ENCODE results near the gene CNBP.
A peak's percentile ranks its signal among the peaks of the same experiment; 100 is the strongest.
"Not testable (repeated sequence)": the region's sequence is repeated elsewhere in the genome, so short reads cannot be mapped to it uniquely, and the experiment has no call there.

CNBP gene

DNA sequence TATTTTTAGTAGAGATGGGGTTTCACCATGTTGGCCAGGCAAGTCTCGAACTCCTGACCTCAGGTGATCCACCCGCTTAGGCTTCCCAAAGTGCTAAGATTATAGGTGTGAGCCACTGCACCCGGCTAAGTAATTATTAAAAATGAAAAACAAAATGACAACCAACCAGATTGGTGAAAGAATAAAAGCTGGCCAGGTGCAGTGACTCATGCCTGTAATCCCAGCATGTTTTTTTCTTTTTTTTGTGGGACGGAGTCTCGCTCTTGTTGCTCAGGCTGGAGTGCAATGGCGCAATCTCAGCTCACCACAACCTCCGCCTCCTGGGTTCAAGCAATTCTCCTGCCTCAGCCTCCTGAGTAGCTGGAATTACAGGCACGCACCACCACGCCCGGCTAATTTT is 47.4 kb downstream of the CNBP start:
- not testable (repeated sequence) for H3K4me1 ChIP-seq (ENCODE audit: control insufficient read depth in 1 of 2, insufficient read depth in 2 of 2, low read length in 2 of 2); H3K4me3 ChIP-seq (ENCODE audit: low read depth in 1 of 2, low read length in 2 of 2); H3K27ac ChIP-seq (ENCODE audit: low read depth, low read length); H3K9ac ChIP-seq (ENCODE audit: low read depth in 1 of 2, low read length in 2 of 2); H3K9me3 ChIP-seq (ENCODE audit: control insufficient read depth in 1 of 2, low read length in 2 of 2); H3K27me3 ChIP-seq (ENCODE audit: control insufficient read depth in 1 of 2, insufficient read depth in 2 of 2, low read length in 2 of 2)
- peaks cover 28 to 63% of the 10 kb centered on the region in 2 donors for H3K36me3 ChIP-seq (ENCODE audit: control insufficient read depth in 1 of 2, insufficient read depth in 2 of 2, low read length in 2 of 2)

GRCh38 chr3:129132097-129132866 is 51.4 kb downstream of the CNBP start:
- H3K4me3 ChIP-seq (ENCODE audit: low read depth in 1 of 2, low read length in 2 of 2), result no peak overlapping the region
- no peaks in the 10 kb centered on the region for H3K4me1 ChIP-seq (ENCODE audit: control insufficient read depth in 1 of 2, insufficient read depth in 2 of 2, low read length in 2 of 2)
- H3K27me3 ChIP-seq (ENCODE audit: control insufficient read depth in 1 of 2, insufficient read depth in 2 of 2, low read length in 2 of 2), result no peaks in the 10 kb centered on the region
- no peaks in the 10 kb centered on the region for H3K9me3 ChIP-seq (ENCODE audit: control insufficient read depth in 1 of 2, low read length in 2 of 2)
- no peak overlapping the region for H3K9ac ChIP-seq (ENCODE audit: low read depth in 1 of 2, low read length in 2 of 2)
- no peak overlapping the region for H3K27ac ChIP-seq (ENCODE audit: low read depth, low read length)
- H3K36me3 ChIP-seq (ENCODE audit: control insufficient read depth in 1 of 2, insufficient read depth in 2 of 2, low read length in 2 of 2), result peaks cover 40 to 79% of the 10 kb centered on the region in 2 donors

DNA sequence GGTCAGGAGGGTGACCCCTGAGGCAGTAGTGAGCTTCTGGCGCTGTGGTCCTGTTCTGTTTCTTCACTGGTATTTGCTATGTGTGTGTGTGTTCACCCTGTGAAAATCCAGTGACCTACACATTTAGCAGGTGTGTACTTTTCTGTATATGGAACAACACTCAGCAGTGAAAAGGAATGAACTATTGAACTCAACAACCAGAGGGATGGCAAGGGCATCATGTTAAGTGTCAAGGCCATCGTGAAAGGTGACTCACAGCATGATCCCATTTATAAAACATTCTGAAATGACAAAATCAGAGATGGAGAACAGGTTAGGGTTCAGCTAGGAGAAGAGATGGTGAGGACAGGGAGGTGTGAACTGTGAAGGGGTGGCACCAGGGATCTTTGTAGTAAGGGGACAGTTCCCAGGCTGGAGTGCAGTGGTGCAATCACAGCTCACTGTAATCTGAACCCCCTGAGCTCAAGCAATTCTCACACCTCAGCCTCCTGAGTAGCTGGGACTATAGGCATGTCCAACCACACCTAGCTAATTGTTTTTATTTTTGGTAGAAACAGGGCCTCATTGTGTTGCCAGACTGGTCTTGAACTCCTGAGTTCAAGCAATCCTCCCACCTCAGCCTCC is 52.1 kb downstream of the CNBP start:
- no peaks in the 10 kb centered on the region for H3K4me1 ChIP-seq (ENCODE audit: control insufficient read depth in 1 of 2, insufficient read depth in 2 of 2, low read length in 2 of 2)
- H3K27ac ChIP-seq (ENCODE audit: low read depth, low read length), result no peak overlapping the region
- H3K9ac ChIP-seq (ENCODE audit: low read depth in 1 of 2, low read length in 2 of 2), result no peak overlapping the region
- no peaks in the 10 kb centered on the region for H3K9me3 ChIP-seq (ENCODE audit: control insufficient read depth in 1 of 2, low read length in 2 of 2)
- peaks cover 40 to 83% of the 10 kb centered on the region in 2 donors for H3K36me3 ChIP-seq (ENCODE audit: control insufficient read depth in 1 of 2, insufficient read depth in 2 of 2, low read length in 2 of 2)
- no peaks in the 10 kb centered on the region for H3K27me3 ChIP-seq (ENCODE audit: control insufficient read depth in 1 of 2, insufficient read depth in 2 of 2, low read length in 2 of 2)
- H3K4me3 ChIP-seq (ENCODE audit: low read depth in 1 of 2, low read length in 2 of 2), result no peak overlapping the region

DNA sequence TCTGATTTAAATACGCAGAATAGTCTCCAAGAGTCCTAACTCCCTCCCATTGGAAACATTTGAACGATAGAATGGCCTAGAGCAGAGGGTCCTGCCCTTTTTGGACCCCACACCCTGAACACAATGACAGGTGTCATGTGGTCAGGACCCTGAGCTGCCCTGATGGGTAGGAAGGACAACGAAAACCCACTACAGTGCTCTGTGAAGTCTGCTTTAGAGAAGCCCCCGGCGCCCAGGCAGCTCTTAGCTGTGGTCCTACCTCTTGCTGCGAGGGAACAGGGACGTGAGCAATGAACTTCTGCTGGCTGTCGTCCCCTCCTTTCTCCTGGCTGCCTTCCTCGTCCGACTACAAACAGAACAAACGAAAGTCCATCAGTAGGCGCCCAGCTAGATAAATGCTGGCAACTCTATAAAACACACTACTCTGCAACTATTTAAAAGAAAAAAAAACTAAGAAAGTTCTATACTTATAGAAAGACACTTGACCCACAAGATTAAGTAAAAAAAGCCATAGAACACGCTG is 53.3 kb downstream of the CNBP start:
- peaks cover 40 to 76% of the 10 kb centered on the region in 2 donors for H3K36me3 ChIP-seq (ENCODE audit: control insufficient read depth in 1 of 2, insufficient read depth in 2 of 2, low read length in 2 of 2)
- H3K9me3 ChIP-seq (ENCODE audit: control insufficient read depth in 1 of 2, low read length in 2 of 2), result no peaks in the 10 kb centered on the region
- no peak overlapping the region for H3K9ac ChIP-seq (ENCODE audit: low read depth in 1 of 2, low read length in 2 of 2)
- no peaks in the 10 kb centered on the region for H3K27me3 ChIP-seq (ENCODE audit: control insufficient read depth in 1 of 2, insufficient read depth in 2 of 2, low read length in 2 of 2)
- no peak overlapping the region for H3K27ac ChIP-seq (ENCODE audit: low read depth, low read length)
- H3K4me1 ChIP-seq (ENCODE audit: control insufficient read depth in 1 of 2, insufficient read depth in 2 of 2, low read length in 2 of 2), result no peaks in the 10 kb centered on the region
- H3K4me3 ChIP-seq (ENCODE audit: low read depth in 1 of 2, low read length in 2 of 2), result no peak overlapping the region

- no peak overlapping the region for H3K4me3 ChIP-seq (ENCODE audit: low read depth in 1 of 2, low read length in 2 of 2)
- H3K9ac ChIP-seq (ENCODE audit: low read depth in 1 of 2, low read length in 2 of 2), result no peak overlapping the region
- H3K27ac ChIP-seq (ENCODE audit: low read depth, low read length), result no peak overlapping the region
- H3K27me3 ChIP-seq (ENCODE audit: control insufficient read depth in 1 of 2, insufficient read depth in 2 of 2, low read length in 2 of 2), result no peaks in the 10 kb centered on the region
- peaks cover 29 to 58% of the 10 kb centered on the region in 2 donors for H3K36me3 ChIP-seq (ENCODE audit: control insufficient read depth in 1 of 2, insufficient read depth in 2 of 2, low read length in 2 of 2)
- no peaks in the 10 kb centered on the region for H3K9me3 ChIP-seq (ENCODE audit: control insufficient read depth in 1 of 2, low read length in 2 of 2)
- peaks cover under 1 to 3% of the 10 kb centered on the region in 2 donors for H3K4me1 ChIP-seq (ENCODE audit: control insufficient read depth in 1 of 2, insufficient read depth in 2 of 2, low read length in 2 of 2)
Observed at GRCh38 chr3:129128357-129129155, 55.1 kb downstream of the CNBP start.

DNA sequence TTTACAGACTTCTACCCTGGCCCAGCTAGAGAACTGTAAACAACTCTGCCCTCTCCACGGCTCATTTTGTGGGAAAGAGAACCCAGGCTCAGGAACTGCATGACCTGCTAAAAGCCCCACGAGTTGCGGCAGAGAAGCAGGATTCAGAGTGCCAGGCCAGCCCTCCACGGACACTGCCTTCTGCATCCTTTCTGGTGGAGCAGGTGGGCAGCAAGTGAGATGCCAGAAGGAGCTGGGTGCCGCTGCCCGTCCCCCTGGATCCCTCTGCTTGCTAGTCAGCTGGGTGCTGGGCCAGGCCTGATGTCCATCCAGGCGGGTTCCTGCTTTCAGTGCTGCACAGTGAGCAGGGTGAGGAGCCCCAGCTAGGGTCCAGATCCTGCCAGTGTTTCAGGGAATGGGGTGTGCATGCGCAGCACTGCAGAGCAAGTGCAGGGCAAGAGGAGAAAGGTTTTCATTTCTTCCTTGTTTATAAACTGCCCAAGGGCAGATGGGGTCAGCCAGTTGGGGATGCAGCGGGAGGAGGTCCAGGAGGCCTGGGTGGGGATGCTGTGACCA is 56.9 kb downstream of the CNBP start:
- Histone ChIP-seq H3K27ac (ENCODE audit: low read depth, low read length) (no peak overlapping the region), H3K9me3 (ENCODE audit: control insufficient read depth in 1 of 2, low read length in 2 of 2) (no peaks in the 10 kb centered on the region), H3K4me1 (ENCODE audit: control insufficient read depth in 1 of 2, insufficient read depth in 2 of 2, low read length in 2 of 2) (peaks cover 12 to 17% of the 10 kb centered on the region in 2 donors), H3K27me3 (ENCODE audit: control insufficient read depth in 1 of 2, insufficient read depth in 2 of 2, low read length in 2 of 2) (no peaks in the 10 kb centered on the region), H3K9ac (ENCODE audit: low read depth in 1 of 2, low read length in 2 of 2) (no peak overlapping the region), H3K36me3 (ENCODE audit: control insufficient read depth in 1 of 2, insufficient read depth in 2 of 2, low read length in 2 of 2) (peaks cover 21 to 42% of the 10 kb centered on the region in 2 donors), H3K4me3 (ENCODE audit: low read depth in 1 of 2, low read length in 2 of 2) (no peak overlapping the region)

DNA sequence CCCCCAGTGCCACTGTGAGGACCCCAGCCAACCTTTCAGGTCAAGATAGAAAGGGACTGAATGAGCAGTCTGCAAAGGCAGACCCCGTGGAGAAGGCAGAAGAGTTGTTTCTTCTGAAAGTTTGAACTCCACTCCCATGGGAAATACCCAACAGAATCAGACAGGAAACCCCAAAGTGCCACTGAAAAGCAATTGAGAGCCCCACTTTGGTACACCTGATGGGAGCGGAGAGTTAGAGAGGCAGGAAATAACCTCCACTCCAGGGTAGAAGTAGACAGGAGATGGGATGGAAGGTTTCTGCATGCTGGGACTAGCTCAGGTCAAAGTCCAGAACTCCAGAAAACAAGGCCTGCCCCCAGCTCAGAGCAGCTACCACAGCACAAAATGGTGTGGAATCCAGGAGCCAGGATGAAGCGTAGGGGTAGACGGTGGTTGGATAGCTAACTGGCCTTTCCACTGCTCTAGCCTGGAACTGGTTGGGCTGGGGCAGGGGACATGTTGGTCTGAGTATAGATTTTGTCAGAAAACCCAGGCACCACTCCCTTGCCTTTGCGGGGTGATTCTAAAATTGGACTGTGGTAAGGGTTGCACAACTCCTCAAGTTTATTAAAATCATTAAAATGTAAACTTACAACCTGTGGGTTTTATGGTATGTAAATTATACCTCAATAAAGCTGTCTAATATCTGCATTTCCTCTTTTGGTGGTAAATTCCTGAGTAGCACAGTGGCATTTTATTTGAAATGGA is 60.2 kb downstream of the CNBP start:
- Histone ChIP-seq H3K27me3 (ENCODE audit: control insufficient read depth in 1 of 2, insufficient read depth in 2 of 2, low read length in 2 of 2) (no peaks in the 10 kb centered on the region), H3K4me3 (ENCODE audit: low read depth in 1 of 2, low read length in 2 of 2) (no peak overlapping the region), H3K27ac (ENCODE audit: low read depth, low read length) (no peak overlapping the region), H3K4me1 (ENCODE audit: control insufficient read depth in 1 of 2, insufficient read depth in 2 of 2, low read length in 2 of 2) (peaks cover 30 to 34% of the 10 kb centered on the region in 2 donors), H3K9me3 (ENCODE audit: control insufficient read depth in 1 of 2, low read length in 2 of 2) (no peaks in the 10 kb centered on the region), H3K36me3 (ENCODE audit: control insufficient read depth in 1 of 2, insufficient read depth in 2 of 2, low read length in 2 of 2) (peaks cover 0 to 10% of the 10 kb centered on the region in 2 donors), H3K9ac (ENCODE audit: low read depth in 1 of 2, low read length in 2 of 2) (no peak overlapping the region)

DNA sequence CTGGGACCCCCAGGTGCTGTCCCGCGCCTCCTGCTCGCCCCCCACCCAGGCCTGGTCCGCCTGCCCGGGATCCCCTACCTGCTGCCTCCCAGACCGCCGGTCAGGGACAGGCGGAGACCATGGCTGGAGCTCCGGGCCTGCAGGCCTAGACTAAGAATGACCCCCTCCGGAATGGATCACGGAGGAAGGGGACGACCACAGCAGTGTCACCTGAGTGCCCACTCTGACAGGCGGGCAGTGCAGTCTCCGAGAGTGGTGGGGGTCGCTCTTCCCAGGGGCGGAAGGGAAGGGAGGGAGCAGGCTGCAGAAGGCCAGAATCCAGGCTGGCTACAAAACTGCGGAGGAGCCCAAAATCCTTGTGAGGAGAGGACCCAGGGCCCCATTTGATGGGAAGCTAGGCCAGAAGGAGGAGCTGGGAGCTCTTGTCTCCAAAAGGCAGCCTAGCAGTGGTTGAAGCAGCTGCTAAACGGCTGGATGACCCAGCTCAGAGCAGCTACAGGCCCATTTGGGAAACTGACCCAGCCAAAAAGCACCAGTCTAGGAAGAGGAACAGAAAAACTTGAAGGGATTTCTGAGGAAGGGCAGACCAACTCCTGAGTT is 61.2 kb downstream of the CNBP start:
- H3K27me3 ChIP-seq (ENCODE audit: control insufficient read depth in 1 of 2, insufficient read depth in 2 of 2, low read length in 2 of 2), result no peaks in the 10 kb centered on the region
- H3K27ac ChIP-seq (ENCODE audit: low read depth, low read length), result peak overlapping the region; percentile 89
- no peak overlapping the region for H3K4me3 ChIP-seq (ENCODE audit: low read depth in 1 of 2, low read length in 2 of 2)
- no peaks in the 10 kb centered on the region for H3K9me3 ChIP-seq (ENCODE audit: control insufficient read depth in 1 of 2, low read length in 2 of 2)
- H3K4me1 ChIP-seq (ENCODE audit: control insufficient read depth in 1 of 2, insufficient read depth in 2 of 2, low read length in 2 of 2), result peaks cover 40 to 44% of the 10 kb centered on the region in 2 donors
- H3K9ac ChIP-seq (ENCODE audit: low read depth in 1 of 2, low read length in 2 of 2), result no peak overlapping the region
- peaks cover 3 to 8% of the 10 kb centered on the region in 2 donors for H3K36me3 ChIP-seq (ENCODE audit: control insufficient read depth in 1 of 2, insufficient read depth in 2 of 2, low read length in 2 of 2)

DNA sequence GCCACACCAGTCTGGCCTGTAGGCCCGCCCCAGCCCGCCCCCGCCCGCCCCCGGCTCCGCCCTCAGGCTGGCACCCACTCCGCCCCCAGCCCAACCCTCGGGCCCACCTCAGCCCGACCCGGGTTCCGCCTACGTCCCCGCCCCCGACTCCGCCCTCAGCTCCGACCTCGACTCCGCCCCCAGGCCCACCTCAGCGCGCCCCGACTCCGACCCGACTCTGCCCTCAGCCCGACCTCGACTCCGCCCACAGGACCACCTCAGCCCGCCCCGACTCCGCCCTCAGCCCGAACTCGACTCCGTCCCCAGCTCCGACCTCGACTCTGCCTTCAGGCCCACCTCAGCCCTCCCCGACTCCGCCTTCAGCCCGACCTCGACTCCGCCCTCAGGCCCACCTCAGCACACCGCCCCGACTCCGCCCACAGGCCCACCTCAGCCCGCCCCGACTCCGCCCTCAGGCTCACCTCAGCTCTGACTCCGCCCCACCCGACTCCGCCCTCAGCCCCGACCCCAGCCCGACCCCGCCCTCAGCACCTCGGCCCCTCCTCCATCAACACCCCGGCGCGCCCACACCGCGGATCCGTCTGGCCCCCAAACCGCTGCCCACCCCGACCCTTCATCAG is 61.8 kb downstream of the CNBP start, which contains the start of gene RAB43:
TSS of gene RAB43 (minus strand) at position 13 of the 620 bp plus-strand sequence. CDS start 315 bp downstream, outside the sequence.
- Histone ChIP-seq H3K4me1 (ENCODE audit: control insufficient read depth in 1 of 2, insufficient read depth in 2 of 2, low read length in 2 of 2) (peaks cover 46 to 50% of the 10 kb centered on the region in 2 donors), H3K9ac (ENCODE audit: low read depth in 1 of 2, low read length in 2 of 2) (peak within 1 kb of the TSS; percentile 65 to 86), H3K27me3 (ENCODE audit: control insufficient read depth in 1 of 2, insufficient read depth in 2 of 2, low read length in 2 of 2) (no peaks in the 10 kb centered on the region), H3K4me3 (ENCODE audit: low read depth in 1 of 2, low read length in 2 of 2) (peak within 1 kb of the TSS; percentile 74 to 83), H3K27ac (ENCODE audit: low read depth, low read length) (peak within 1 kb of the TSS; percentile 89), H3K36me3 (ENCODE audit: control insufficient read depth in 1 of 2, insufficient read depth in 2 of 2, low read length in 2 of 2) (peaks cover 3 to 4% of the 10 kb centered on the region in 2 donors), H3K9me3 (ENCODE audit: control insufficient read depth in 1 of 2, low read length in 2 of 2) (no peaks in the 10 kb centered on the region)
